OCI-LY7 (cell line): ENCODE results near the gene VPS45.

Experiments used
- EZH2phosphoT487 ChIP-seq: fragments of 200-600 bp; sonication (generic); IDR thresholded peaks from 2 replicates; pipeline ENCODE4 v1.6.1; 2018; ENCODE audit warnings: low read depth, borderline replicate concordance, mild to moderate bottlenecking, mixed run types, antibody characterized with exemption, low read length, moderate library complexity, mixed read lengths
- TF ChIP-seq, protein P1 (sequence below): fragments of 200-600 bp; sonication (generic); conservative IDR thresholded peaks from 2 replicates; pipeline ENCODE4 v1.5.1; 2014; ENCODE audit warnings: mild to moderate bottlenecking, antibody characterized with exemption, low read length, moderate library complexity, mixed read lengths

DNA sequence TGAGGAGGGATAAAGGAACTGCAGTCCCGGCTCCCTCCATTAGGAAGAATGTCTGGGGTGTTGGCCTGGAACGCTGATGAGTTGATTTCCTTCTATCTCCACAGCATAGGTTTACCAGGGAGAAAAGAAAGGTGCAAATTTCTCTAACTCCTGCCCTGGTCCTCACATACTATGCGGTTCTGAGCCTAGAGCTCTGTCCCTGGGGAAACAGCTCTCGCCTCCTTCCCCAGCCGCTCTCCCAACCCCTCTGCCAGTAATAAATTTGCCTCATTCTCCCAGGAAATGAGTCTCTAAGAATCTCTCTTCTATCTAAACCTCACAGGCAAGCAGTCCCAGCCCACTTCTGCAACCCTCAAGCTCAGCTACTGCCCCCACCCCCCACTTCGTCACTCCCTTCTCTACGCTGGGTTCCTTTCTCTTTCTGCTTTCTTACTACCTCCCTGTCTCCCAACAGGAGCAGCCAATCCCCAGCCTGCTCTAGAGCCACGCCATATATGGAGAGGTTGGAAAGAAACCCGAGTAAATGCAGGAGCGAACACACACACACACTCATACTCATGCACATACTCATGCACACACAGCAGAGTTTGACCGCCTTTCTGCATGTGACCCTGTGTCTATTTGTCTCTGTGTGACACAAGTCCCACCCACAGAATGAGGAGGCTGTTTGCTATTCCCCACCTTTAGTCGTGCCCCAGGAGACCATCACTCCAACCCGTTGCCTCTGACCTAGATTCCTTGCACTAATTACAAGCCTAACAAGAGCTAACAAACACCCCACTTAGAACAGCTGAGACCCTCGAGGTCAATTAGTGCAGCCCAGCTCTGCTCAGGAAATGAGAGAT lies 95.5 kb downstream of the VPS45 start:
- TF ChIP-seq, protein P1, sequence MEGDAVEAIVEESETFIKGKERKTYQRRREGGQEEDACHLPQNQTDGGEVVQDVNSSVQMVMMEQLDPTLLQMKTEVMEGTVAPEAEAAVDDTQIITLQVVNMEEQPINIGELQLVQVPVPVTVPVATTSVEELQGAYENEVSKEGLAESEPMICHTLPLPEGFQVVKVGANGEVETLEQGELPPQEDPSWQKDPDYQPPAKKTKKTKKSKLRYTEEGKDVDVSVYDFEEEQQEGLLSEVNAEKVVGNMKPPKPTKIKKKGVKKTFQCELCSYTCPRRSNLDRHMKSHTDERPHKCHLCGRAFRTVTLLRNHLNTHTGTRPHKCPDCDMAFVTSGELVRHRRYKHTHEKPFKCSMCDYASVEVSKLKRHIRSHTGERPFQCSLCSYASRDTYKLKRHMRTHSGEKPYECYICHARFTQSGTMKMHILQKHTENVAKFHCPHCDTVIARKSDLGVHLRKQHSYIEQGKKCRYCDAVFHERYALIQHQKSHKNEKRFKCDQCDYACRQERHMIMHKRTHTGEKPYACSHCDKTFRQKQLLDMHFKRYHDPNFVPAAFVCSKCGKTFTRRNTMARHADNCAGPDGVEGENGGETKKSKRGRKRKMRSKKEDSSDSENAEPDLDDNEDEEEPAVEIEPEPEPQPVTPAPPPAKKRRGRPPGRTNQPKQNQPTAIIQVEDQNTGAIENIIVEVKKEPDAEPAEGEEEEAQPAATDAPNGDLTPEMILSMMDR, result no peak
- no peak for TF ChIP-seq EZH2phosphoT487
